Stimulated activated CD4-positive, alpha-beta T cell treated with anti-CD3 and anti-CD28 coated beads, Interleukin-12 subunit alpha, Interleukin-12 subunit beta, amount 100 ng/mL, for 4 hours (primary cell): ENCODE measurements around the gene DIPK2A.
A peak's percentile ranks its signal among the peaks of the same experiment; 100 is the strongest.

Experiments used
- DNase-seq: peaks from one replicate; pipeline ENCODE4 v3.0.0-alpha.2; 2020

Gene DIPK2A

GRCh38 chr3:143971359-143972154 is at the start of gene DIPK2A:
DIPK2A (plus strand) TSS chr3:143971823; CDS start chr3:143972333, 510 bp downstream.
- DNase-seq, result peak; percentile 97

- no peak for DNase-seq
Observed at GRCh38 chr3:143924522-143925285, 46.9 kb upstream of the DIPK2A start.

DNA sequence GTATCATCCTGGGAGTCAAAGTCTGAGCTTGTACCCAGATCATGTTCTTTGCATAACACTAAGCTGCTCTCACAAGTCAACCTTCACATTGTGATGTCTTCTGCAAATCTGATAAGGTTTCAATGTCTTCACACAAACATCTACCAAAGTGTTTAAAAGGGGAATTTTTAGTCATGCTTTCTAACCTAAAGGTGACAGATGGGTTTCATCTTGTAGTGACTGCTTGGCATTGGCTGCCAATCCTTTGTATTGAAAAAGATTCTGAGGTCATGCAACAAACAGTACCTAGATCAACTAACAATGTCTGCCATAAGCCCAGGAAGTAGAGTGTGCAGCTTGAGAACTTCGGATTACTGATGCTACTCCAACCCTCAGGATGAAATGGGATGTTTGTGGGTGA is 43.6 kb upstream of the DIPK2A start:
- DNase-seq, result no peak

GRCh38 chr3:143928541-143929255 is 42.9 kb upstream of the DIPK2A start:
- no peak for DNase-seq

DNA sequence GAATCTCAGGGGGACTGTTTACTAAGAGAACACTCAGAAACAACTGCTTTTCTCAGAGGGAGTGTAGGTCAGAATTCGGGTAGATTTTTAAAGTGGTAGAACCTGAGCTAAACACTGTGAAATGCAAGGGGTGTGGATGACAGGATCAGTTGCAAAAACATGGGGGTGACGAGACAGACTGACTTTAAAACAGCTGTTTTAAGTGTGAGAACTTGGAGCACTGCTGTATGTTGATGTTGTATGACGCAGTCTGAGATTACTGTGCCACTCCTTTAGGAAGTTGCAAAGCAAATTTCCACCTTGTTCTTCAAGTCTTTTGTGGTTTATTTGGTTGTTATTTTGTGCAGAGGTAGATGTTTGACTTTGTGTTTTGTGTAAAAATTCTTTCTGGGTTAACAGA is 36.8 kb upstream of the DIPK2A start:
- DNase-seq, result no peak

DNA sequence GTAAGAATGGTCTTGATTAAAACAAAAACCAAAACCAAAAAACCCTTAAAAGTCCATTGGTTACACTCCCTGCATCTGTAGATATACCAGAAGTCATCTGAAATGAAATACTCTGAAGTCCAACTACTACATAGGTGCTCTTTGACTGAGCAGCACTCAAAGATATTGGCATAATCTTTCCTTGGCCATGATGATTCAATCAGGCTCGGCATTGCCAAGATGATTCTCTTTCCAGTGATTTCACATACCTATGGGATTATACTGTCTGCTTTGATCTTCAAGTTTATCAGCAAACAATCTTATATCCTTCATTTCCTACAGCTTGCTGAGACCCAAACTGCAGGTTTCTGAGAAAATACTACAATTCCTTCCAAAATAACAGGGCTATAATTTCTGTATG is 35.9 kb upstream of the DIPK2A start:
- no peak for DNase-seq

GRCh38 chr3:143950810-143951209 is 20.8 kb upstream of the DIPK2A start:
- DNase-seq, result no peak

- peak; percentile 6 for DNase-seq
Observed at GRCh38 chr3:143951351-143951971, 20.2 kb upstream of the DIPK2A start.

DNA sequence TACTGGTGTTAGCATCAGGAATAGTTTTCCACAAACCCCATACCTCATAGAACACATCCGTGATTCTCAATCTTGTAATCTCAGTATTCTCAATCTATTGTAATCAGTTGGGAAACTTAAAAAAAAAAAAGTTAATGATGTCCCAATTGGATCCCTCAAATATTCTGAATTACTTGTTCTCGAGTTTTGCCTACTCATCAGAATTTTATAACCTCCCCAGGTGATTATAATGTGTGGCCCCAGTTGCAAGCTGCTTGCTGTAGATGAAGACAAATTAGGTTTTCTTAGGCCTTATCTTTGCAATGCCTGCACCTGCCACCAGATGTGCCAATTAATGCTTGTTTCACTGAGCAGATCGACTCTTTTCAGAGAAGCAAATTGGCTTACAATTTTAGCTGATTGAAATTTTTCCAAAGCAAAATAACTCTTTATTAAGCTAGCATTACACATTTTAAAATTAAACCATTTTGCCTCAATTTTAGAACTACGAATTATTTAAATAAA is 19.0 kb upstream of the DIPK2A start:
- no peak for DNase-seq

DNA sequence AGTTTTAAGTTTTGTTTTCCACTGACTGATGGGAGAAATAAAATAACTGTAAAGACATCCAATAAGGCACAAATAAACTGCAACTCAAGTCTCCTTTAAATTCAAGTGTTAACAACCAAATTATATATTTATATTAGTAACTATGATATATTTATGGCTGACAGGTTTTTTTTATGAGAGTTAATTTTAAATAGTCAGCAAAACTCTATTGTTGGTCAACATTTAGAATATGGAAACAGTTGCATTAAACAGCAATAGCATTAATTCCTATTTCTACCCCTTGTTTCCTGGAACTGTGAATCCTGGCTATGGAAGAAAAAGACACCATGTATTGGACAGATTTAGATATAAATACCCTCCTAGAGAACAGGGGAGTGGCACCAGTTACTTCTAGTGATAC is 16.5 kb upstream of the DIPK2A start:
- no peak for DNase-seq

- DNase-seq, result no peak
Observed at GRCh38 chr3:143956838-143957237, 14.8 kb upstream of the DIPK2A start.

GRCh38 chr3:143957453-143957852 is 14.2 kb upstream of the DIPK2A start:
- DNase-seq, result no peak

- no peak for DNase-seq
Observed at GRCh38 chr3:143958966-143959365, 12.7 kb upstream of the DIPK2A start.

- DNase-seq, result no peak
Observed at GRCh38 chr3:143961342-143961741, 10.3 kb upstream of the DIPK2A start.

GRCh38 chr3:143963946-143964345 is 7.7 kb upstream of the DIPK2A start:
- no peak for DNase-seq

DNA sequence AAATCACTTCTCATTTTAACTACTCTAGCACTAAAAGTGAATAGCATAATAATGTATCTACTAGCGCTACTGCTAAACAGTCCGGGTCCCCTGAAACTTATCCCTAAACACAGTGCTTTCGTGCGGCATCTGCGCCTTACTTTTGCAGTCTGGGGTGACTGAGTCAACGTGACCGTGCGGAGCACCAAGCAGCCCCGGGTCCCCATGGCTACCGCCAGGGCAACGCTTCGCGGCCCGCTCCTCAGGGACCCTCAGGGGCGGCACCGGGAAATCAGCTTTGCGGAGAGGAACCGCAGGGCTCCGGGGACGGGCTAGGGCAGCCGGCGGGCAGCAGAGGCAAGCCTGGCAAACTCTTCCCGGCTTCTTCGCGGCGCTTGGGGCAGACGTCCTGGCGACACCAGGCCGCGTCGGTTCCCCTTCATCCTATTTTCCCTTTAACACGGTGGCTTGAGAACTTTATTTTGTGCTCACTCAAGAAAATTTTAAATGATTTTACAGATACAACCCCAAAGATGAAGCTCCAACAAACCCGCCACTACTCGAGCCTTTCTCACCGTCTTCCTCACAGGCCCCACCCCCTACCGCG is 757 bp upstream of the DIPK2A start:
- DNase-seq, result peak; percentile 28

DNA sequence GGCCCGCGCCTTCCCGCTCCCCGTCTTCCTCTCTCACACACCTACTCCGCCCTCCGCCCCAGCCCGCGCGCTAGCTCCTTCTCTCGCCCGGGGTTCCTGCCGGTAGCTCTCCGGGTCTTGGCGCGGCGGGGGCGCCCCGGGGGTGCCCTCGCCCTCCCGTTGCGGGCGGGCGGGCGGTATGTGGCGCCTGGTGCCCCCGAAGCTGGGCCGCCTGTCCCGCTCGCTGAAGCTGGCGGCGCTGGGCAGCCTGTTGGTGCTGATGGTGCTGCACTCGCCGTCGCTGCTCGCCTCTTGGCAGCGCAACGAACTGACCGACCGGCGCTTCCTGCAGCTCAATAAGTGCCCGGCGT is 507 bp downstream of the DIPK2A start:
- DNase-seq, result no peak

GRCh38 chr3:143972505-143973258 is 1.1 kb downstream of the DIPK2A start:
- DNase-seq, result peak; percentile 45

DNA sequence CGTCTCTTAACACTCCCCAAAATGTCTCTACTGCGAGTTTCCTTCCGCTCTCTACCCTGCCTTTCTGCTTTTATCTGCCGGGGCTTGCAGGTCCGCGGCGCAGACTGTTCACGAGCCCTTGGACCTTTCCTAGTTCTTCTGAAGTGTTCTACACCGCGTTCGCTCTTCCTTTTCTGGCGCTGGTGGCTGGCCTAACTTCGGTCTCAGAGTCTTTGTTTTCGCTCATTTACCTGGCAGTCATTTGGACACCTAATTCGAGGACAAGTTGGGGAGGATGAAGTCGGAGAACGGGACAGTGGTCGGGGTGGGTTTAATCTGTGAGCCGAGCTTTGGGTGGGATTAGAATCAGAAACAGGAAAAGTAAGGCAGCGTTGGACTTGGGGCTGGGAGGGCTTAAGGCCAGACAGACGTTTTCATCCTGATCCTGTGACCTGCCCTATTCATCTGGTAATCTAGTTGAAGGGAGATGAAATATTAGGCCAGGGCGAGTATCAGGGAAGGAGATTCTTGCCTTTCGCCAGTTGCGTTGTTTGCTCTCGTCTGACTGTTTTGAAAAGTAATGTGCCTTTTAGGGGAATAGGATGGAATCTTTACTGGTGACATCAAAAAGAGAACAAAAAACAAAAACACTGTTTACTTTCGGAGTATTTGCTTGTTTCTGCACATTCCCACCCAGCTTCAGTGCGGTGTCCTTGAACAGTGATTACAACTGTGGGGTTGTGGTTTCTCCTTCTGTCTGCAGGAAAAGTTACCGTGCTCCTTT is 1.8 kb downstream of the DIPK2A start:
- DNase-seq, result no peak

- no peak for DNase-seq
Observed at GRCh38 chr3:143974271-143975238, 2.9 kb downstream of the DIPK2A start.
